Retinal pigment epithelial cell (primary cell): Measurements from ENCODE around the gene C1QTNF8.
"Not testable (repeated sequence)": the region's sequence is repeated elsewhere in the genome, so short reads cannot be mapped to it uniquely, and the experiment has no call there.

Experiments used
- DNase-seq: peaks from one replicate; pipeline ENCODE4 v3.0.0-alpha.2; 2010; ENCODE audit warnings: low read depth
- H3K4me3 ChIP-seq: 2 replicates; pipeline ENCODE4 v1.5.1; 2011; ENCODE audit warnings: mild to moderate bottlenecking, low read length, control low read depth, moderate library complexity
- CTCF ChIP-seq: conservative IDR thresholded peaks from 2 replicates; pipeline ENCODE4 v1.5.1; 2011; ENCODE audit warnings: low read depth, low read length, control low read depth, inconsistent platforms

The C1QTNF8 gene

DNA sequence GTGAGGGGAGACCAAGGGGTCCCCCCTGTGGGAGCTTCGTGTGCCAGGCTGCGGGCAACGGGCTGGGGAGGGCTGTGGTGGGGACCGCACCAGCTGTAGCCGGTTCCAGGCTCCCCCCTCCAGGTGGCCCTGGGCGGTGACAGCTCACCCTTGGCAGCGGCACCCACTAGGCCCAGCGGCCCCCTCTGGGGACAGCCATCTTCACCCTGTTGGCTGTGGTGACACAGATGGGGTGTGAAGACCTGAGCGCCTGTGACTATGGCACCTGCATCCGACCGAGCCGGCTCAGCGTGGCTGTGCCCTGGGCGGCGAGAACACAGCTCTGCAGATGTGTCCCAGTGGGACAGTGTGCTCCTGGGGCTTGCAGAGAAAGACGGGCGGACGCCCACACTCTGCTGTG lies 1.1 kb upstream of the C1QTNF8 start:
- TF ChIP-seq CTCF = no peak
- H3K4me3 ChIP-seq = no peak overlapping the region
- DNase-seq = no peak

DNA sequence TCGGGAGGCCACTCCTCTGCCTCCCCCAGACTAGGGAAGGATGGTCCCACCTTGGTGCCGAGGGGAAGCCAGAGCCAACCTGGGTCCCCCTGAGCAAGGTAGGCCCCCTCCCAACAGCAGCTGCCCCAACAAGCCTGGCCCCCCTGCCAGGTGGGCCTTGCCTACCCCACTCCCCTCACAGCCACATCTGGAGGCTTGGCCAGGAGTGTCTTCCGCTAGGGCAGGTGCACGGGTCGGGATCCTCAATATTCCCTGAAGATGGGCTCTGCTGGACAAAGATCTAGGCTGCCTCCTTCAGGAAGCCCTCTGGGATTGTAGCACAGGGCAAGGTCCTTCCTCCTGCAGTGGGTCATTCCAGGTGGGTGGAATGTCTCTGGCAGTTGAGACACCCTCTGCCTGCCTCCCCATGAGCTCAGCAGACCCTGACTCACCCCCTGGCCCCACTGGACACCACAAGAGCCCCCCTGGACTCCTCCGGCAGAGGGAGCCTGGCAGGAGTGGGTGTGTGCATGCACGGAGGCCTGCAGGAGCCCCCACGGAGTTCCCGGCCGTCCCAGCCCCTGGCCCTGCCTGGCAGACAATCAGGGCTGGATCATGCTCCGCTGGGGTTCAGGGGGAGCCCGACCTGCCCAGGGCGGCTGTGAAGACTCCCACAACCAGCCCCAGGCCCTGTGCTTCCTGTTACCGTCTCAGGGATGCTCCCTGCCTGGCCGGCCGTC lies 435 bp downstream of the C1QTNF8 start:
- TF ChIP-seq CTCF = no peak
- DNase-seq = no peak
- no peak overlapping the region for H3K4me3 ChIP-seq

DNA sequence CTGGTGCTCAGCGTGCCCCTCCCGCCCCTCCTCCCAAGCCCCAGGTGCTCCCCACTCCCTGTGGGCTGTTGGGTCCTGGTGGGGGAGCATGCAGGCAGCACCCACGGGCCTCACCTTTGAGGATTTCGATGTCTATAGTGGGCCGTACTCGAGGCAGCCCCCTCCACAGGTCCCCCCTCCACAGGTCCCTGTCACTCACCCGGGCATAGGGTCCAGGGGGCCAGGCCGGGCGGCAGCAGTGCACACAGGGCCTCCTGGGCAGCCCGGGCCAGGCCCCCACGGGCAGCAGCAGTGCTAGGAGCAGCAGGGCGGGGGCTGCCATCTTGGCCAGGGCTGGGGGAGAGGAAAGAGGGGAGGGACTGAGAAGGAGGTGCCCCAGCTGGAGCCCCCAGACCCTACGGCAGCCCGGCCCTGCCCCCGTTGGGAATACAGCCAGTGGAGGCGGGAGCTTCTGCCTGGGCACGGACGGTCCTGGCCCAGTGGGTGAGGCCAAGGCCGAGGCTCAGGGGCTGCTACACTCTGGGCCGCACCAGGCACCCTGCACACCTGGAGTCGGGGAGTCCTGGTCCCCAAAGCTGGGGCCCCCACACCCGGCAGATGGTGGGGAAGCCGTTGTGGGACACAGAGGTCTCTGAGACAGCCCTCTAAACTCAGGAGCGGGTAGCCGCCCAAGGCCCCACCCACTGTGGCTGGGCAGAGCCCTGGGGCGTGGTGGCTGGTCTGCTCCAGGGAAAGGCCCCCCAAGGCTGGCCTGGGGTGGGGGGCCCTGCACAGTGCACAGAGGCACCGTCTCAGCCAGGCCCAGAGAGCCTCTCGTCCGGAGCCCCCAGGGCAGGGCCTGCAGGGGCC lies 1.2 kb downstream of the C1QTNF8 start:
- TF ChIP-seq CTCF = no peak
- no peak for DNase-seq

GRCh38 chr16:1094124-1094479 lies 1.9 kb downstream of the C1QTNF8 start:
- no peak for DNase-seq
- TF ChIP-seq CTCF = no peak
- no peak overlapping the region for H3K4me3 ChIP-seq

More for the DNA sequence above, 1.2 kb downstream of the C1QTNF8 start:
- no peak overlapping the region for H3K4me3 ChIP-seq

GRCh38 chr16:1093284-1094123 lies 2.5 kb downstream of the C1QTNF8 start:
- no peak for DNase-seq
- H3K4me3 ChIP-seq = no peak overlapping the region
- no peak for TF ChIP-seq CTCF

GRCh38 chr16:1092685-1093283 lies 3.3 kb downstream of the C1QTNF8 start:
- H3K4me3 ChIP-seq, DNase-seq: not testable (repeated sequence)

DNA sequence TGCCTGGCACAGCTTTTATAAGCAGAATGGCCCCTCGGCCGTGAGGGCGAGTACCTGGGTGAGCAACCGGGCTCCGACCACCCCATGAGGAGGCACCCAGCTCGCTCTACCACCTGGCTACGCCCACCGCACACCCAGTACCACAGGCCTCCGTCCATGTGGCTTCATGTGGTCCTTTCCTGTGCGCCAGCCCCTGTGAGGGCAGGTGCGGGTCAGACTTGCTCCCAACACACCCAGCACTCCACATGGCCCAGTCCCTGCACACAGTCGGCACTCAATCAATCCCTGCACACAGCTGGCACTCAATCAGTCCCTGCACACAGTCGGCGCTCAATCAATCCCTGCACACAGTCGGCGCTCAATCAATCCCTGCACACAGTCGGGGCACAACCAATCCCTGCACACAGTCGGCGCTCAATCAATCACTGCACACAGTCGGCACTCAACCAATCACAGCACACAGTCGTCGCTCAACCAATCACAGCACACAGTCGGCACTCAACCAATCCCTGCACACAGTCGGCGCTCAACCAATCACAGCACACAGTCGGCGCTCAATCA lies 4.0 kb downstream of the C1QTNF8 start:
- no peak for DNase-seq
- TF ChIP-seq CTCF = no peak
- H3K4me3 ChIP-seq = no peak overlapping the region
